Naive thymus-derived CD4-positive, alpha-beta T cell (primary cell): ENCODE results near the gene ANKRD7. TPM values are rescaled to one million over a fixed set of nuclear protein-coding genes. Genes with fewer than 3 reads are reported as not detected.
A peak's percentile ranks its signal among the peaks of the same experiment; 100 is the strongest.

Experiments
- ATAC-seq: fragments of 150-1000 bp; cut with Tn5 transposase; 2 replicates; pipeline ENCODE4 v1.10.0; 2021; ENCODE audit warnings: mild to moderate bottlenecking, moderate library complexity
- CTCF ChIA-PET: fragments of 350-600 bp; sonication (Branson Sonifier 250); formaldehyde crosslinking; loops from one replicate; lab custom pipeline; 2021; ENCODE audit warnings: antibody characterized with exemption; lab: Charles Lee
- POLR2A ChIA-PET: fragments of 350-600 bp; sonication (Branson Sonifier 250); formaldehyde crosslinking; loops from one replicate; lab custom pipeline; 2021; ENCODE audit warnings: antibody characterized with exemption, inconsistent platforms; lab: Charles Lee
- DNase-seq, 9 donors: peaks; one replicate each; pipeline versions ENCODE4 v3.0.0 to v3.0.0-alpha.2; 2020 to 2022; ENCODE audit warnings: mixed read lengths in 1 of 9
- H3K27ac ChIP-seq: one replicate; pipeline ENCODE4 v1.7.0; 2013; ENCODE audit warnings: mild to moderate bottlenecking, low read depth, low read length, moderate library complexity
- H3K27me3 ChIP-seq, 2 donors: one replicate each; pipeline ENCODE4 v1.7.0; 2013; ENCODE audit warnings: low read length in 2 of 2, mild to moderate bottlenecking in 2 of 2, moderate library complexity in 2 of 2; ENCODE audit not compliant: control insufficient read depth in 2 of 2, insufficient read depth in 2 of 2
- H3K36me3 ChIP-seq, 3 experiments: 1 replicate in 2 of 3; 2 replicates in 1 of 3; pipeline ENCODE4 v1.7.0; 2013; ENCODE audit warnings: low read length in 3 of 3, mild to moderate bottlenecking in 3 of 3, moderate library complexity in 1 of 3; ENCODE audit not compliant: insufficient read depth in 3 of 3, control insufficient read depth in 2 of 3
- H3K4me1 ChIP-seq, 2 donors: one replicate each; pipeline ENCODE4 v1.7.0; 2013; ENCODE audit warnings: low read length in 2 of 2, mild to moderate bottlenecking in 2 of 2, moderate library complexity in 1 of 2; ENCODE audit not compliant: control insufficient read depth in 2 of 2, insufficient read depth in 2 of 2
- H3K4me3 ChIP-seq: 2 replicates; pipeline ENCODE4 v1.7.0; 2013; ENCODE audit warnings: mild to moderate bottlenecking, low read length
- H3K9me3 ChIP-seq, 3 experiments: 1 replicate in 2 of 3; 2 replicates in 1 of 3; pipeline ENCODE4 v1.7.0; 2013; ENCODE audit warnings: low read length in 3 of 3; ENCODE audit not compliant: control insufficient read depth in 2 of 3
- H3K27ac Mint-ChIP-seq, 9 donors: one replicate each; pipeline ENCODE4 v1.8.0; 2020 to 2022; ENCODE audit warnings: mixed read lengths in 9 of 9, mild to moderate bottlenecking in 8 of 9, moderate library complexity in 5 of 9, inconsistent platforms in 2 of 9
- H3K27me3 Mint-ChIP-seq, 5 donors: one replicate each; pipeline ENCODE4 v1.8.0; 2021 to 2022; ENCODE audit warnings: mixed read lengths in 5 of 5, mild to moderate bottlenecking in 1 of 5
- H3K36me3 Mint-ChIP-seq, 5 donors: one replicate each; pipeline ENCODE4 v1.8.0; 2020 to 2022; ENCODE audit warnings: mixed read lengths in 5 of 5, mild to moderate bottlenecking in 3 of 5, inconsistent platforms in 1 of 5
- H3K4me1 Mint-ChIP-seq, 7 donors: one replicate each; pipeline ENCODE4 v1.8.0; 2020 to 2022; ENCODE audit warnings: mixed read lengths in 7 of 7, mild to moderate bottlenecking in 3 of 7, inconsistent platforms in 1 of 7
- H3K4me3 Mint-ChIP-seq, 10 donors: one replicate each; pipeline ENCODE4 v1.8.0; 2020 to 2022; ENCODE audit warnings: mild to moderate bottlenecking in 10 of 10, mixed read lengths in 10 of 10, moderate library complexity in 6 of 10, inconsistent platforms in 2 of 10
- H3K9me3 Mint-ChIP-seq, 11 donors: one replicate each; pipeline ENCODE4 v1.8.0; 2020 to 2022; ENCODE audit warnings: mixed read lengths in 11 of 11, mild to moderate bottlenecking in 4 of 11, inconsistent platforms in 1 of 11, moderate library complexity in 1 of 11
- intact Hi-C, 2 donors: fragments of 100-400 bp; cut with micrococcal nuclease; formaldehyde crosslinking; loops; one replicate each; pipeline ENCODE4 v1.15.1; 2023
- polyA plus RNA-seq, 2 donors: library from polyadenylated mRNA; unstranded; fragments of 300-500 nt; fragmentation: Illumina TruSeq; gene quantifications; one replicate each; pipeline ENCODE4 v1.2.3, GENCODE V29; 2021
- total RNA-seq, 6 experiments: library from RNA in 5 of 6; stranded (reverse) in 5 of 6; gene quantifications; 1 replicate in 5 of 6; 2 replicates in 1 of 6; pipeline ENCODE4 v1.2.3 and lab custom pipeline; 2021 to 2026

ANKRD7 gene
- total and polyA plus RNA-seq, 7 experiments from 2014 or later = 1.2 TPM; not detected in 6

- Histone ChIP-seq H3K4me1 (peaks cover 6 to 14% of the 10 kb centered on the region in 2 donors), H3K4me3 (no peak overlapping the region), H3K27me3 (peaks cover 0 to 7% of the 10 kb centered on the region in 2 donors), H3K36me3 (no peaks in the 10 kb centered on the region), H3K27ac (no peak overlapping the region), H3K9me3 (peaks cover 0 to 12% (median 0%) of the 10 kb centered on the region in 3 experiments)
- intact Hi-C loops = no loop called here
- Mint-ChIP-seq H3K36me3 (peaks cover 0 to 19% (median 5%) of the 10 kb centered on the region in 5 donors), H3K4me3 (no peak overlapping the region), H3K27ac (no peak overlapping the region), H3K4me1 (peaks cover 19 to 28% (median 22%) of the 10 kb centered on the region in 7 donors), H3K9me3 (peaks cover 0 to 36% (median 17%) of the 10 kb centered on the region in 11 donors), H3K27me3 (peaks cover 33 to 76% (median 54%) of the 10 kb centered on the region in 5 donors)
- ATAC-seq (no peak), DNase-seq (no peak)
- POLR2A ChIA-PET = no interaction called here
- CTCF ChIA-PET = no interaction called here
Measured at GRCh38 chr7:118285358-118285757, 60.9 kb downstream of the ANKRD7 start.

- H3K27me3 ChIP-seq = peaks cover 0 to 7% of the 10 kb centered on the region in 2 donors
- POLR2A ChIA-PET = no interaction called here
Measured at GRCh38 chr7:118286131-118286530, 61.6 kb downstream of the ANKRD7 start.

DNA sequence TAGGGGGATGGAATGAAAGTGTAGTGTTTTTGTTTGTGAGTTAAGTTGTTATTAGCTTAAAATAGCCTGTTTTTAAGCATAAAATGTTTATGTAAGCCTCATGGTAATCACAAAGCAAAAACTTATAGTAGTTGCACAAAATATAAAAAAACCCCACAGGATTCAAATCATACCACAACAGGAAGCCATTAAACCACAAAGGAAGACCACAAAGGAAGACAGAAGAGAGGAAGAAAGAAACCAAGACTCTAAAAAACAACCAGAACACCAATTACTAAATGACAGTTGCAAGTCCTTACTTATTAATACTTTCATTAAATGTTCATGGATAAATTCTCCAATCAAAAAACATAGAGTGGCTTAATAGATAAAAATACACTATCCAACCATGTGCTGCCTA lies 63.6 kb downstream of the ANKRD7 start:
- Mint-ChIP-seq H3K4me3 (peak overlapping the region in 8 of 10 donors; percentile 16 to 62 (median 35)), H3K27ac (peak overlapping the region in 1 of 9 donors; percentile 78), H3K4me1 (peaks cover 19 to 28% (median 22%) of the 10 kb centered on the region in 7 donors), H3K36me3 (peaks cover 0 to 25% (median 6%) of the 10 kb centered on the region in 5 donors), H3K9me3 (peaks cover 3 to 60% (median 28%) of the 10 kb centered on the region in 11 donors), H3K27me3 (peaks cover 25 to 67% (median 38%) of the 10 kb centered on the region in 5 donors)
- Histone ChIP-seq H3K27me3 (peaks cover 0 to 7% of the 10 kb centered on the region in 2 donors), H3K4me3 (no peak overlapping the region), H3K27ac (no peak overlapping the region), H3K36me3 (no peaks in the 10 kb centered on the region), H3K4me1 (peaks cover 6 to 14% of the 10 kb centered on the region in 2 donors), H3K9me3 (peaks cover 0 to 21% (median 0%) of the 10 kb centered on the region in 3 experiments)
- no peak for ATAC-seq
- ChIA-PET POLR2A (no interaction called here), CTCF (no interaction called here)
- intact Hi-C loops = loop anchor here in 1 of 2 donors (2.0 kb wide), 1 partner anchor 23 kb away; no protein-coding TSS in a partner anchor
- peak in 3 of 9 donors; percentile 1 to 17 (median 2) for DNase-seq

More at GRCh38 chr7:118286131-118286530, 61.6 kb downstream of the ANKRD7 start:
- no peak overlapping the region for H3K4me3 Mint-ChIP-seq
- Histone ChIP-seq H3K36me3 (no peaks in the 10 kb centered on the region), H3K27ac (no peak overlapping the region), H3K9me3 (peaks cover 0 to 20% (median 0%) of the 10 kb centered on the region in 3 experiments), H3K4me3 (no peak overlapping the region), H3K4me1 (peaks cover 6 to 14% of the 10 kb centered on the region in 2 donors)
- ATAC-seq (no peak), DNase-seq (no peak)
- H3K27ac Mint-ChIP-seq = no peak overlapping the region
- H3K36me3 Mint-ChIP-seq = peaks cover 0 to 19% (median 6%) of the 10 kb centered on the region in 5 donors
- CTCF ChIA-PET = no interaction called here
- H3K9me3 Mint-ChIP-seq = peaks cover 0 to 40% (median 19%) of the 10 kb centered on the region in 11 donors
- intact Hi-C loops = no loop called here
- H3K27me3 Mint-ChIP-seq = peaks cover 26 to 70% (median 46%) of the 10 kb centered on the region in 5 donors
- H3K4me1 Mint-ChIP-seq = peaks cover 19 to 28% (median 22%) of the 10 kb centered on the region in 7 donors

GRCh38 chr7:118289476-118289875 lies 65.0 kb downstream of the ANKRD7 start:
- no peak for DNase-seq
- intact Hi-C loops = loop anchor here in 1 of 2 donors (2.0 kb wide), 1 partner anchor 21 kb away; no protein-coding TSS in a partner anchor
- peaks cover 19 to 28% (median 22%) of the 10 kb centered on the region in 7 donors for H3K4me1 Mint-ChIP-seq

More at GRCh38 chr7:118289476-118289875, 65.0 kb downstream of the ANKRD7 start:
- Histone ChIP-seq H3K36me3 (no peaks in the 10 kb centered on the region), H3K9me3 (peaks cover 0 to 21% (median 0%) of the 10 kb centered on the region in 3 experiments), H3K27me3 (peaks cover 0 to 7% of the 10 kb centered on the region in 2 donors), H3K27ac (no peak overlapping the region), H3K4me1 (peaks cover 6 to 14% of the 10 kb centered on the region in 2 donors), H3K4me3 (no peak overlapping the region)
- peaks cover 0 to 25% (median 6%) of the 10 kb centered on the region in 5 donors for H3K36me3 Mint-ChIP-seq
- peaks cover 3 to 60% (median 28%) of the 10 kb centered on the region in 11 donors for H3K9me3 Mint-ChIP-seq
- ATAC-seq = no peak
- CTCF ChIA-PET = no interaction called here
- peak overlapping the region in 2 of 10 donors; percentile 3 to 30 for H3K4me3 Mint-ChIP-seq
- no peak overlapping the region for H3K27ac Mint-ChIP-seq
- H3K27me3 Mint-ChIP-seq = peaks cover 19 to 62% (median 31%) of the 10 kb centered on the region in 5 donors
- POLR2A ChIA-PET = no interaction called here

Other genes with a start within 250 kb of the ANKRD7 start
- gene LSM8, start 40.5 kb upstream of the ANKRD7 start, total RNA-seq = 10 to 100 TPM; 33.5 to 65.8 (median 50.3) TPM
- 10 to 100 TPM; 29.8 to 43.9 TPM for gene LSM8, start 40.5 kb upstream of the ANKRD7 start, polyA plus RNA-seq